Loucy (cell line): ENCODE data around the gene TTC27.

ENCODE experiments used
- H2AFZ ChIP-seq: fragments of 200-600 bp; sonication (generic); 2 replicates; pipeline ENCODE4 v1.6.0; 2016; ENCODE audit warnings: antibody characterized with exemption, mild to moderate bottlenecking, low read length, moderate library complexity
- H3F3A ChIP-seq: fragments of 200-600 bp; 2 replicates; pipeline ENCODE4 v1.6.0; 2016; ENCODE audit warnings: antibody characterized with exemption, low read depth, mild to moderate bottlenecking
- H3K27me3 ChIP-seq: fragments of 200-600 bp; sonication (generic); 2 replicates; pipeline ENCODE4 v1.6.1; 2014; ENCODE audit warnings: low read length, mild to moderate bottlenecking; ENCODE audit not compliant: insufficient read depth, poor library complexity, severe bottlenecking
- H3K36me3 ChIP-seq: fragments of 200-600 bp; sonication (generic); 2 replicates; pipeline ENCODE4 v1.6.1; 2016; ENCODE audit warnings: low read length; ENCODE audit not compliant: insufficient read depth
- H3K4me1 ChIP-seq: fragments of 200-600 bp; sonication (generic); 2 replicates; pipeline ENCODE4 v1.5.1; 2014; ENCODE audit warnings: low read length, mild to moderate bottlenecking; ENCODE audit not compliant: insufficient read depth, poor library complexity, severe bottlenecking
- H3K4me2 ChIP-seq: fragments of 200-600 bp; sonication (generic); 2 replicates; pipeline ENCODE4 v1.6.0; 2014; ENCODE audit warnings: antibody characterized with exemption, low read length, low read depth, mild to moderate bottlenecking; ENCODE audit not compliant: poor library complexity, severe bottlenecking
- H3K4me3 ChIP-seq: fragments of 200-600 bp; sonication (generic); 2 replicates; pipeline ENCODE4 v1.5.1; 2014; ENCODE audit warnings: low read length, mild to moderate bottlenecking, mixed read lengths; ENCODE audit not compliant: poor library complexity, severe bottlenecking
- H3K79me2 ChIP-seq: fragments of 200-600 bp; sonication (generic); 2 replicates; pipeline ENCODE4 v1.6.1; 2014; ENCODE audit warnings: low read length; ENCODE audit not compliant: insufficient read depth
- H3K9ac ChIP-seq: fragments of 200-600 bp; sonication (generic); 2 replicates; pipeline ENCODE4 v1.6.0; 2014; ENCODE audit warnings: mild to moderate bottlenecking, low read depth, low read length, moderate library complexity; ENCODE audit not compliant: poor library complexity, severe bottlenecking
- H3K9me2 ChIP-seq: fragments of 200-600 bp; sonication (generic); replicated peaks from 2 replicates; pipeline ENCODE4 v1.6.1; 2016; ENCODE audit warnings: low read depth, low read length, mixed read lengths
- H3K9me3 ChIP-seq: fragments of 200-600 bp; sonication (generic); 2 replicates; pipeline ENCODE4 v1.6.1; 2014; ENCODE audit warnings: mild to moderate bottlenecking, antibody characterized with exemption, low read length, low read depth; ENCODE audit not compliant: insufficient read depth
- H4K20me1 ChIP-seq: fragments of 200-600 bp; sonication (generic); 2 replicates; pipeline ENCODE4 v1.6.0; 2014; ENCODE audit warnings: antibody characterized with exemption, low read length, mild to moderate bottlenecking; ENCODE audit not compliant: insufficient read depth, poor library complexity, severe bottlenecking
- EZH2phosphoT487 ChIP-seq: fragments of 200-600 bp; IDR thresholded peaks from 2 replicates; pipeline ENCODE4 v1.6.1; 2018; ENCODE audit warnings: antibody characterized with exemption, mild to moderate bottlenecking, moderate library complexity, borderline replicate concordance
- TF ChIP-seq, protein P1 (sequence below): fragments of 200-600 bp; sonication (generic); conservative IDR thresholded peaks from 2 replicates; pipeline ENCODE4 v1.5.1; 2014; ENCODE audit warnings: mild to moderate bottlenecking, antibody characterized with exemption, low read length

TTC27 gene

GRCh38 chr2:32647180-32647651 lies 19.4 kb downstream of the TTC27 start:
- no peak overlapping the region for H3K4me2 ChIP-seq
- peaks cover 13% of the 10 kb centered on the region; the same call in 1 of the 2 replicates for H3K36me3 ChIP-seq
- no peaks in the 10 kb centered on the region for H3K9me2 ChIP-seq

DNA sequence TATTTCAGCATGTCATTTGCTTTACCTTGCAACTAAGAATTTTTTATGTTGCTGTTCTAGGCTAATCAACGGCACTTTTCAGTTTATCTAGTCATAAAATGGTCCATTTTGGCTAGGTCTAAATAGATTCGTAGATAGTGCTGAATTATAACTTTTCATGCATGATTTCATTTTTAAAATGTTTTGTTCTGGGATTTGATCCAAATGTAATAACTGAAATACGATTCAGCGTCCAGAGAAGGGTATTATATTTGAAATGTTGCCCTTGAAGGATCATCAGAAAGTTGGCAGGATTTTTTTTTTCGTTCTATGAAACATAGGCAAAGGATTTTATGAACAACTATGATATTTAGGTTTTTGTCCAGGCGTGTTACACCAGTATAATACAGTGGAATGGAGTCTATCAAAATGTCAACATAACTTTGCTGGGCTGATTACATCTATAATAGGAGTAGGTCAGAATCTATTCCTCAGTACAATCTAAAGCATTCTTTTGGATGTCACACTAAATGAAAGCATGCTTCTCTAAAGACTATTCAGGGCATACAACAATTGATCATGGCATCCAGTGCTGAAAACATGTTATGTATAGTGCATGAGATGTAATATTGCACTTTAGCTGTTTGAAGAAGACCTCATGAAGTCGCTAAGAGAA lies 24.8 kb downstream of the TTC27 start:
- no peak overlapping the region for H2AFZ ChIP-seq
- no peaks in the 10 kb centered on the region for H3K27me3 ChIP-seq
- H3F3A ChIP-seq, result no peaks in the 10 kb centered on the region
- no peaks in the 10 kb centered on the region for H4K20me1 ChIP-seq
- no peak overlapping the region for H3K4me2 ChIP-seq
- H3K9ac ChIP-seq, result no peak overlapping the region
- H3K4me1 ChIP-seq, result no peaks in the 10 kb centered on the region
- 0 out of 2 replicates have a peak, but pooled peaks cover 8% of the 10 kb centered on the region for H3K36me3 ChIP-seq
- H3K79me2 ChIP-seq, result no peaks in the 10 kb centered on the region
- TF ChIP-seq, protein P1, sequence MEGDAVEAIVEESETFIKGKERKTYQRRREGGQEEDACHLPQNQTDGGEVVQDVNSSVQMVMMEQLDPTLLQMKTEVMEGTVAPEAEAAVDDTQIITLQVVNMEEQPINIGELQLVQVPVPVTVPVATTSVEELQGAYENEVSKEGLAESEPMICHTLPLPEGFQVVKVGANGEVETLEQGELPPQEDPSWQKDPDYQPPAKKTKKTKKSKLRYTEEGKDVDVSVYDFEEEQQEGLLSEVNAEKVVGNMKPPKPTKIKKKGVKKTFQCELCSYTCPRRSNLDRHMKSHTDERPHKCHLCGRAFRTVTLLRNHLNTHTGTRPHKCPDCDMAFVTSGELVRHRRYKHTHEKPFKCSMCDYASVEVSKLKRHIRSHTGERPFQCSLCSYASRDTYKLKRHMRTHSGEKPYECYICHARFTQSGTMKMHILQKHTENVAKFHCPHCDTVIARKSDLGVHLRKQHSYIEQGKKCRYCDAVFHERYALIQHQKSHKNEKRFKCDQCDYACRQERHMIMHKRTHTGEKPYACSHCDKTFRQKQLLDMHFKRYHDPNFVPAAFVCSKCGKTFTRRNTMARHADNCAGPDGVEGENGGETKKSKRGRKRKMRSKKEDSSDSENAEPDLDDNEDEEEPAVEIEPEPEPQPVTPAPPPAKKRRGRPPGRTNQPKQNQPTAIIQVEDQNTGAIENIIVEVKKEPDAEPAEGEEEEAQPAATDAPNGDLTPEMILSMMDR, result no peak
- no peak for TF ChIP-seq EZH2phosphoT487
- no peak overlapping the region for H3K4me3 ChIP-seq
- no peaks in the 10 kb centered on the region for H3K9me3 ChIP-seq
- H3K9me2 ChIP-seq, result no peaks in the 10 kb centered on the region

More at GRCh38 chr2:32647180-32647651, 19.4 kb downstream of the TTC27 start:
- Histone ChIP-seq H3K4me3 (no peak overlapping the region), H3K79me2 (no peaks in the 10 kb centered on the region), H3K9ac (no peak overlapping the region), H3K9me3 (no peaks in the 10 kb centered on the region), H3K4me1 (no peaks in the 10 kb centered on the region), H2AFZ (no peak overlapping the region), H3F3A (no peaks in the 10 kb centered on the region), H4K20me1 (no peaks in the 10 kb centered on the region), H3K27me3 (no peaks in the 10 kb centered on the region)
- no peak for TF ChIP-seq EZH2phosphoT487
- TF ChIP-seq, protein P1, result no peak

DNA sequence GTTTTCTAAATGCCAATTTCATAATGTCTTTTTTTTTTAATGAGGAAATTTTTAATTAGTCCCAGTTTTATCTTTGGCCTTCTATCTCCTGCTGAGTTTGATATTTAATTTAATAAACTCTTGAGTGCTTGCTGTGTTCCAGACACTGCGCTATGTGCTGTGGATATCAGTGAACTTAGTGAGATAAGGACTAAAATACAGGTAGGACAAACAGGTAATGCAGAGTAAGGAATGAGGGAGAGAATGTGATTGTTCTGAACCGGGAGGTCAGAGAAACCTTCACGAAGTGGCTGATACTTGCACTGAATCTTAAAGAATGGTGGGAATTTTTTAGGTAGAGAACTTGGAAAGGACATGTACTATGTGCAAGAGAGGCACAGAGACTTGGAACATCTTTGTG lies 28.2 kb downstream of the TTC27 start:
- Histone ChIP-seq H4K20me1 (no peaks in the 10 kb centered on the region), H3K9me3 (no peaks in the 10 kb centered on the region), H3K4me1 (no peaks in the 10 kb centered on the region), H3K9ac (no peak overlapping the region), H3K79me2 (no peaks in the 10 kb centered on the region), H3F3A (no peaks in the 10 kb centered on the region), H3K36me3 (peaks cover 4% of the 10 kb centered on the region; the same call in 1 of the 2 replicates), H2AFZ (no peak overlapping the region), H3K27me3 (no peaks in the 10 kb centered on the region), H3K4me2 (no peak overlapping the region), H3K4me3 (no peak overlapping the region), H3K9me2 (no peaks in the 10 kb centered on the region)
- TF ChIP-seq EZH2phosphoT487, result no peak
- TF ChIP-seq, protein P1, result no peak
